K562 (cell line): ENCODE measurements around the gene SORCS1. TPM values are rescaled to one million over a fixed set of nuclear protein-coding genes. Genes with fewer than 3 reads are reported as not detected.

ENCODE experiments used
- CREB3L1 ChIP-seq: fragments of 450-650 bp; IDR thresholded peaks from 2 replicates; pipeline ENCODE4 v1.6.1; 2014; ENCODE audit warnings: low read depth, mild to moderate bottlenecking, moderate library complexity, borderline replicate concordance
- FOXA3 ChIP-seq, 2 experiments: fragments of 450-650 bp in 1 of 2; sonication (generic) in 1 of 2; formaldehyde crosslinking; IDR thresholded peaks in 1 of 2; conservative IDR thresholded peaks in 1 of 2; 2 replicates each; pipeline versions ENCODE4 v1.4.0 to v1.8.0; 2020 to 2022; ENCODE audit warnings: mild to moderate bottlenecking in 2 of 2, missing genetic modification reagents in 1 of 2
- PTBP1 ChIP-seq: fragments of 200-400 bp; formaldehyde crosslinking; IDR thresholded peaks from 2 replicates; pipeline ENCODE4 v1.6.1; 2017; ENCODE audit warnings: low read depth, low read length
- RBM17 ChIP-seq: fragments of 200-400 bp; formaldehyde crosslinking; IDR thresholded peaks from 2 replicates; pipeline ENCODE4 v1.6.1; 2017; ENCODE audit warnings: low read depth, mild to moderate bottlenecking, low read length, borderline replicate concordance
- ZBTB11 ChIP-seq, 3 experiments: fragments of 200-800 bp in 1 of 3; fragments of 250-450 bp in 1 of 3; fragments of 450-650 bp in 1 of 3; sonication (Bioruptor Pico) in 1 of 3; sonication (Bioruptor generic) in 1 of 3; formaldehyde crosslinking in 1 of 3; IDR thresholded peaks; 2 replicates each; pipeline versions ENCODE4 v1.6.1 to v1.8.0; 2016 to 2022; ENCODE audit warnings: mild to moderate bottlenecking in 2 of 3, missing genetic modification characterization in 2 of 3, missing compliant biosample characterization in 1 of 3, moderate library complexity in 1 of 3
- ZNF282 ChIP-seq: sonication (generic); formaldehyde crosslinking; IDR thresholded peaks from 2 replicates; pipeline ENCODE4 v1.8.1; 2023; ENCODE audit warnings: missing genetic modification reagents
- polyA plus RNA-seq, 8 experiments: library from polyadenylated mRNA; depleted of rRNA in 4 of 8; stranded (reverse) in 5 of 8; unstranded in 3 of 8; fragments of >200 nt; fragmentation: Nextera tagmentation in 2 of 8; fragmentation: Illumina TruSeq in 1 of 8; extraction: Ambion mirVana in 2 of 8; extraction: Trizol in 1 of 8; gene quantifications; 2 replicates each; pipeline versions ENCODE4 v1.2.1 to v1.2.3, GENCODE V29; 2011 to 2014; ENCODE audit warnings: inconsistent platforms in 1 of 8, missing spikeins in 1 of 8
- total RNA-seq, 7 experiments: library from RNA; depleted of rRNA in 6 of 7; stranded (reverse); fragments of >200 nt in 6 of 7; fragmentation: Illumina TruSeq in 2 of 7; extraction: Trizol in 2 of 7; gene quantifications; 2 replicates each; pipeline versions ENCODE4 v1.2.1 to v1.2.3, GENCODE V29; 2011 to 2021; ENCODE audit warnings: low replicate concordance in 1 of 7

Gene SORCS1
- total and polyA plus RNA-seq, 9 of the 15 experiments (the other 6 are each of a cell fraction or from before 2014, with no cell fraction given), result 1.5 to 3.9 (median 2.7) TPM

GRCh38 chr10:106804992-106805582, 359.4 kb downstream of the SORCS1 start (continued):
- TF ChIP-seq ZBTB11 (CRISPR knock-in tag; IDR thresholded peaks at IDR 0.05) (no peak), ZNF282 (CRISPR knock-in tag) (no peak), FOXA3 (CRISPR knock-in tag; conservative IDR thresholded peaks at IDR 0.05 in 1 of 2, IDR thresholded peaks at IDR 0.05 in 1 of 2) (no peak), RBM17 (no peak), PTBP1 (no peak), CREB3L1 (no peak)
